Bone marrow (tissue), 2 donors: ENCODE data around the gene GPNMB.
"Not testable (repeated sequence)": the region's sequence is repeated elsewhere in the genome, so short reads cannot be mapped to it uniquely, and the experiment has no call there.

Experiments
- DNase-seq, 2 donors: peaks; one replicate each; lab custom pipeline; 2025; lab: John Stamatoyannopoulos, UW

Gene GPNMB

GRCh38 chr7:23246555-23246954, at the start of gene GPNMB:
GPNMB (plus strand) TSS chr7:23246775; CDS start chr7:23246858, 83 bp downstream.
- DNase-seq = no peak

GRCh38 chr7:23197745-23198144, 48.8 kb upstream of the GPNMB start:
- DNase-seq = not testable (repeated sequence)

- DNase-seq = no peak
These were observed 46.2 kb upstream of the GPNMB start for GRCh38 chr7:23200331-23200730.

- DNase-seq = no peak
These were observed 42.3 kb upstream of the GPNMB start for GRCh38 chr7:23204241-23204640.

- no peak for DNase-seq
These were observed 41.0 kb upstream of the GPNMB start for GRCh38 chr7:23205577-23205908.

- no peak for DNase-seq
These were observed 40.4 kb upstream of the GPNMB start for GRCh38 chr7:23205909-23206767.

GRCh38 chr7:23207021-23207420, 39.6 kb upstream of the GPNMB start:
- no peak for DNase-seq

- DNase-seq = no peak
These were observed 38.7 kb upstream of the GPNMB start for GRCh38 chr7:23207884-23208283.

GRCh38 chr7:23208316-23208715, 38.3 kb upstream of the GPNMB start:
- no peak for DNase-seq

- DNase-seq = no peak
These were observed 36.1 kb upstream of the GPNMB start for GRCh38 chr7:23210506-23210905.

GRCh38 chr7:23211589-23211988, 35.0 kb upstream of the GPNMB start:
- no peak for DNase-seq

- no peak for DNase-seq
These were observed 34.2 kb upstream of the GPNMB start for GRCh38 chr7:23212395-23212794.

- DNase-seq = no peak
These were observed 33.7 kb upstream of the GPNMB start for GRCh38 chr7:23212841-23213240.

- no peak for DNase-seq
These were observed 32.8 kb upstream of the GPNMB start for GRCh38 chr7:23213755-23214154.

- DNase-seq = no peak
These were observed 32.2 kb upstream of the GPNMB start for GRCh38 chr7:23214423-23214822.

GRCh38 chr7:23214938-23215337, 31.6 kb upstream of the GPNMB start:
- DNase-seq = no peak

GRCh38 chr7:23216021-23216420, 30.6 kb upstream of the GPNMB start:
- DNase-seq = no peak

GRCh38 chr7:23218196-23218595, 28.4 kb upstream of the GPNMB start:
- no peak for DNase-seq

- DNase-seq = no peak
These were observed 25.8 kb upstream of the GPNMB start for GRCh38 chr7:23220690-23221305.

- no peak for DNase-seq
These were observed 24.0 kb upstream of the GPNMB start for GRCh38 chr7:23222439-23223030.

GRCh38 chr7:23224364-23224763, 22.2 kb upstream of the GPNMB start:
- DNase-seq = not testable (repeated sequence)

GRCh38 chr7:23226844-23227450, 19.6 kb upstream of the GPNMB start:
- DNase-seq = no peak

- no peak for DNase-seq
These were observed 18.2 kb upstream of the GPNMB start for GRCh38 chr7:23228412-23228811.
